Kidney (tissue), 14 donors: ENCODE measurements around the gene GINM1. TPM values are rescaled to one million over a fixed set of nuclear protein-coding genes. Genes with fewer than 3 reads are reported as not detected.

Source experiments
- DNase-seq, 5 donors: peaks; one replicate each; pipeline ENCODE4 v3.0.0-alpha.2; 2013 to 2020
- FAIRE-seq: peaks from 2 replicates; lab custom pipeline; 2012; peaks lifted over from hg19 to GRCh38; lab: Jason Lieb, UNC
- H3K27ac ChIP-seq, 2 donors: one replicate each; pipeline ENCODE4 v1.7.0; 2013; ENCODE audit warnings: low read depth in 2 of 2, low read length in 2 of 2, inconsistent platforms in 1 of 2
- H3K27me3 ChIP-seq: one replicate; pipeline ENCODE4 v1.7.1; 2013; ENCODE audit warnings: low read length, inconsistent platforms; ENCODE audit not compliant: control insufficient read depth, insufficient read depth
- H3K36me3 ChIP-seq, 3 donors: one replicate each; pipeline versions ENCODE4 v1.7.0 to v1.7.1; 2013; ENCODE audit warnings: low read length in 3 of 3, control low read depth in 1 of 3, inconsistent platforms in 1 of 3; ENCODE audit not compliant: insufficient read depth in 3 of 3, control insufficient read depth in 2 of 3
- H3K4me1 ChIP-seq, 3 donors: one replicate each; pipeline versions ENCODE4 v1.7.0 to v1.7.1; 2013; ENCODE audit warnings: low read length in 3 of 3, inconsistent platforms in 1 of 3, low read depth in 1 of 3; ENCODE audit not compliant: control insufficient read depth in 2 of 3, insufficient read depth in 2 of 3
- H3K4me3 ChIP-seq, 3 donors: one replicate each; pipeline versions ENCODE4 v1.7.0 to v1.8.1; 2013; ENCODE audit warnings: low read length in 3 of 3, control low read depth in 1 of 3, inconsistent platforms in 1 of 3
- H3K9ac ChIP-seq, 3 donors: one replicate each; pipeline versions ENCODE4 v1.7.0 to v1.7.1; 2013; ENCODE audit warnings: low read length in 3 of 3, control low read depth in 1 of 3, inconsistent platforms in 1 of 3
- H3K9me3 ChIP-seq, 3 donors: one replicate each; pipeline versions ENCODE4 v1.7.0 to v1.7.1; 2013; ENCODE audit warnings: low read length in 3 of 3, control low read depth in 1 of 3, inconsistent platforms in 1 of 3; ENCODE audit not compliant: control insufficient read depth in 2 of 3, insufficient read depth in 1 of 3
- CTCF ChIP-seq: IDR thresholded peaks from 3 replicates; pipeline ENCODE4 v1.5.1; 2012; ENCODE audit warnings: mild to moderate bottlenecking, moderate library complexity, borderline replicate concordance; ENCODE audit not compliant: insufficient read depth; ENCODE audit errors: extremely low read depth
- intact Hi-C: fragments of 100-400 bp; cut with DNase I; formaldehyde crosslinking; loops from one replicate; pipeline ENCODE4 v1.11.1; 2022
- polyA plus RNA-seq: library from polyadenylated mRNA; stranded (reverse); fragments of 350-450 nt; fragmentation: Illumina TruSeq; extraction: RNeasy Lipid Tissue Mini Kit (QIAGEN cat#74804); gene quantifications from one replicate; pipeline ENCODE4 v1.2.3, GENCODE V29; 2014; ENCODE audit warnings: low read depth, low replicate concordance; ENCODE audit not compliant: insufficient read depth
- total RNA-seq: library from RNA; stranded (reverse); fragmentation: NEBNext Ultra II Directional; extraction: Animal tissue kit (Norgen Biotek cat#: 25700); gene quantifications from one replicate; pipeline ENCODE4 v1.2.1, GENCODE V29; 2021
- donor health status: control.
- donor health status: control.
- donor health status: control.
- donor health status: control.
- donor health status: control.
- donor health status: DM: yes; HTN: yes; CAD: no.
- donor health status: Normal renal cell carcinoma (clear cell type).

Gene GINM1
- total and polyA plus RNA-seq, 2 donors from 2014 or later: 58.9 to 81.7 TPM

GRCh38 chr6:149628875-149629510 is 62.8 kb downstream of the GINM1 start:
- intact Hi-C loops: no loop called here
- no peaks in the 10 kb centered on the region for H3K36me3 ChIP-seq
- H3K27me3 ChIP-seq: no peaks in the 10 kb centered on the region
- TF ChIP-seq CTCF: no peak
- H3K4me1 ChIP-seq: no peaks in the 10 kb centered on the region
- H3K4me3 ChIP-seq: no peak overlapping the region
- H3K27ac ChIP-seq: no peak overlapping the region
- no peak for FAIRE-seq
- H3K9me3 ChIP-seq: no peaks in the 10 kb centered on the region
- no peak for DNase-seq
- H3K9ac ChIP-seq: no peak overlapping the region

GRCh38 chr6:149634315-149634714 is 68.1 kb downstream of the GINM1 start:
- H3K27me3 ChIP-seq: no peaks in the 10 kb centered on the region
- DNase-seq (no peak), FAIRE-seq (no peak)
- no peaks in the 10 kb centered on the region for H3K36me3 ChIP-seq
- intact Hi-C loops: no loop called here
- no peaks in the 10 kb centered on the region for H3K4me1 ChIP-seq
- no peak overlapping the region for H3K9ac ChIP-seq
- H3K4me3 ChIP-seq: no peak overlapping the region
- no peak overlapping the region for H3K27ac ChIP-seq
- H3K9me3 ChIP-seq: no peaks in the 10 kb centered on the region
- no peak for TF ChIP-seq CTCF

- no peak overlapping the region for H3K27ac ChIP-seq
- DNase-seq: peak in 1 of 5 donors; percentile 9
- FAIRE-seq: no peak
- no peak overlapping the region for H3K4me3 ChIP-seq
- no peaks in the 10 kb centered on the region for H3K36me3 ChIP-seq
- TF ChIP-seq CTCF: no peak
- H3K9ac ChIP-seq: no peak overlapping the region
- H3K4me1 ChIP-seq: no peaks in the 10 kb centered on the region
- intact Hi-C loops: no loop called here
- no peaks in the 10 kb centered on the region for H3K27me3 ChIP-seq
- no peaks in the 10 kb centered on the region for H3K9me3 ChIP-seq
Measured at GRCh38 chr6:149636124-149636523, 69.9 kb downstream of the GINM1 start.

Other genes starting within 250 kb of the GINM1 start
- 50.1 TPM for gene TAB2, start 248.7 kb upstream of the GINM1 start, total RNA-seq
- gene TAB2, start 248.7 kb upstream of the GINM1 start, polyA plus RNA-seq: 23.2 TPM
- 1.9 TPM for gene SUMO4, start 166.1 kb upstream of the GINM1 start, total RNA-seq
- not detected for gene SUMO4, start 166.1 kb upstream of the GINM1 start, polyA plus RNA-seq
- 3.7 TPM for gene ZC3H12D, start 81.4 kb upstream of the GINM1 start, total RNA-seq
- 0.82 TPM for gene ZC3H12D, start 81.4 kb upstream of the GINM1 start, polyA plus RNA-seq
- 30.1 TPM for gene PPIL4, start 20.3 kb upstream of the GINM1 start, total RNA-seq
- 18.0 TPM for gene PPIL4, start 20.3 kb upstream of the GINM1 start, polyA plus RNA-seq
- 16.0 TPM for gene KATNA1, start 82.3 kb downstream of the GINM1 start, total RNA-seq
- 18.1 TPM for gene KATNA1, start 82.3 kb downstream of the GINM1 start, polyA plus RNA-seq
- 32.4 TPM for gene LATS1, start 151.7 kb downstream of the GINM1 start, total RNA-seq
- 3.3 TPM for gene LATS1, start 151.7 kb downstream of the GINM1 start, polyA plus RNA-seq
- 36.1 TPM for gene NUP43, start 180.2 kb downstream of the GINM1 start, total RNA-seq
- 9.9 TPM for gene NUP43, start 180.2 kb downstream of the GINM1 start, polyA plus RNA-seq
- 62.8 TPM for gene PCMT1, start 183.4 kb downstream of the GINM1 start, total RNA-seq
- 71.2 TPM for gene PCMT1, start 183.4 kb downstream of the GINM1 start, polyA plus RNA-seq